Neutrophil (primary cell): ENCODE measurements around the gene CCDC13.

Experiments
- H3K27ac ChIP-seq: fragments of 200-600 bp; sonication (generic); 2 replicates; pipeline ENCODE4 v1.5.1; 2016; ENCODE audit warnings: mild to moderate bottlenecking, moderate library complexity
- H3K27me3 ChIP-seq: fragments of 200-600 bp; sonication (generic); 2 replicates; pipeline ENCODE4 v1.6.0; 2016; ENCODE audit warnings: mild to moderate bottlenecking
- H3K36me3 ChIP-seq: fragments of 200-600 bp; sonication (generic); 2 replicates; pipeline ENCODE4 v1.5.1; 2017
- H3K4me1 ChIP-seq, 2 experiments: fragments of 200-600 bp in 1 of 2; sonication (generic) in 1 of 2; 1 replicate in 1 of 2; 2 replicates in 1 of 2; pipeline versions ENCODE4 v1.5.1 to v1.6.1; 2013 to 2016; ENCODE audit warnings: low read depth in 1 of 2, low read length in 1 of 2, mild to moderate bottlenecking in 1 of 2, moderate library complexity in 1 of 2; ENCODE audit not compliant: control insufficient read depth in 1 of 2, insufficient read depth in 1 of 2
- H3K4me3 ChIP-seq, 2 experiments: fragments of 200-600 bp in 1 of 2; sonication (generic) in 1 of 2; 1 replicate in 1 of 2; 2 replicates in 1 of 2; pipeline ENCODE4 v1.5.1; 2013 to 2016; ENCODE audit warnings: low read depth in 1 of 2, low read length in 1 of 2, mild to moderate bottlenecking in 1 of 2, moderate library complexity in 1 of 2
- H3K9me3 ChIP-seq: fragments of 200-600 bp; sonication (generic); 2 replicates; pipeline ENCODE4 v1.5.1; 2016
- CTCF ChIP-seq: fragments of 200-600 bp; sonication (generic); IDR thresholded peaks from 2 replicates; pipeline ENCODE4 v1.5.1; 2016; ENCODE audit warnings: antibody characterized with exemption

CCDC13 gene

GRCh38 chr3:42728668-42729364 is 44.2 kb downstream of the CCDC13 start:
- H3K27ac ChIP-seq, result no peak overlapping the region
- no peaks in the 10 kb centered on the region for H3K27me3 ChIP-seq
- TF ChIP-seq CTCF, result no peak
- no peaks in the 10 kb centered on the region for H3K36me3 ChIP-seq
- no peaks in the 10 kb centered on the region for H3K9me3 ChIP-seq
- no peak overlapping the region for H3K4me3 ChIP-seq
- no peaks in the 10 kb centered on the region for H3K4me1 ChIP-seq

- H3K9me3 ChIP-seq, result no peaks in the 10 kb centered on the region
- no peak overlapping the region for H3K4me3 ChIP-seq
- no peaks in the 10 kb centered on the region for H3K36me3 ChIP-seq
- H3K27me3 ChIP-seq, result no peaks in the 10 kb centered on the region
- no peaks in the 10 kb centered on the region for H3K4me1 ChIP-seq
- no peak overlapping the region for H3K27ac ChIP-seq
- no peak for TF ChIP-seq CTCF
These were observed 45.0 kb downstream of the CCDC13 start for GRCh38 chr3:42728056-42728455.

GRCh38 chr3:42725454-42725853 is 47.6 kb downstream of the CCDC13 start:
- H3K27me3 ChIP-seq, result no peaks in the 10 kb centered on the region
- no peak for TF ChIP-seq CTCF

GRCh38 chr3:42723219-42723618 is 49.8 kb downstream of the CCDC13 start:
- no peak for TF ChIP-seq CTCF
- Histone ChIP-seq H3K4me3 (no peak overlapping the region), H3K27me3 (no peaks in the 10 kb centered on the region), H3K9me3 (no peaks in the 10 kb centered on the region), H3K36me3 (no peaks in the 10 kb centered on the region), H3K27ac (no peak overlapping the region), H3K4me1 (peaks cover 6 to 12% of the 10 kb centered on the region in 2 experiments)

More at GRCh38 chr3:42725454-42725853, 47.6 kb downstream of the CCDC13 start:
- Histone ChIP-seq H3K4me3 (no peak overlapping the region), H3K4me1 (peaks cover 0 to 2% of the 10 kb centered on the region in 2 experiments), H3K27ac (no peak overlapping the region), H3K9me3 (no peaks in the 10 kb centered on the region), H3K36me3 (no peaks in the 10 kb centered on the region)
